Measurements from ENCODE around the gene ADAMTS2.

- TF ChIP-seq, protein P1, sequence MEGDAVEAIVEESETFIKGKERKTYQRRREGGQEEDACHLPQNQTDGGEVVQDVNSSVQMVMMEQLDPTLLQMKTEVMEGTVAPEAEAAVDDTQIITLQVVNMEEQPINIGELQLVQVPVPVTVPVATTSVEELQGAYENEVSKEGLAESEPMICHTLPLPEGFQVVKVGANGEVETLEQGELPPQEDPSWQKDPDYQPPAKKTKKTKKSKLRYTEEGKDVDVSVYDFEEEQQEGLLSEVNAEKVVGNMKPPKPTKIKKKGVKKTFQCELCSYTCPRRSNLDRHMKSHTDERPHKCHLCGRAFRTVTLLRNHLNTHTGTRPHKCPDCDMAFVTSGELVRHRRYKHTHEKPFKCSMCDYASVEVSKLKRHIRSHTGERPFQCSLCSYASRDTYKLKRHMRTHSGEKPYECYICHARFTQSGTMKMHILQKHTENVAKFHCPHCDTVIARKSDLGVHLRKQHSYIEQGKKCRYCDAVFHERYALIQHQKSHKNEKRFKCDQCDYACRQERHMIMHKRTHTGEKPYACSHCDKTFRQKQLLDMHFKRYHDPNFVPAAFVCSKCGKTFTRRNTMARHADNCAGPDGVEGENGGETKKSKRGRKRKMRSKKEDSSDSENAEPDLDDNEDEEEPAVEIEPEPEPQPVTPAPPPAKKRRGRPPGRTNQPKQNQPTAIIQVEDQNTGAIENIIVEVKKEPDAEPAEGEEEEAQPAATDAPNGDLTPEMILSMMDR (IDR thresholded peaks at IDR 0.05 in 8 of 11, conservative IDR thresholded peaks at IDR 0.05 in 3 of 11) = no peak
- no peak for TF ChIP-seq POLR2A (IDR thresholded peaks at IDR 0.05)
Observed at GRCh38 chr5:179215576-179215975, 129.7 kb downstream of the ADAMTS2 start.
